ENCODE measurements around the gene SNRPA1. TPM values are rescaled to one million over a fixed set of nuclear protein-coding genes. Genes with fewer than 3 reads are reported as not detected.

SNRPA1 gene
- total RNA-seq, 1 donor from 2014 or later = 15.0 TPM

GRCh38 chr15:101242160-101242998 lies 52.7 kb downstream of the SNRPA1 start:
- DNase-seq = no peak

DNA sequence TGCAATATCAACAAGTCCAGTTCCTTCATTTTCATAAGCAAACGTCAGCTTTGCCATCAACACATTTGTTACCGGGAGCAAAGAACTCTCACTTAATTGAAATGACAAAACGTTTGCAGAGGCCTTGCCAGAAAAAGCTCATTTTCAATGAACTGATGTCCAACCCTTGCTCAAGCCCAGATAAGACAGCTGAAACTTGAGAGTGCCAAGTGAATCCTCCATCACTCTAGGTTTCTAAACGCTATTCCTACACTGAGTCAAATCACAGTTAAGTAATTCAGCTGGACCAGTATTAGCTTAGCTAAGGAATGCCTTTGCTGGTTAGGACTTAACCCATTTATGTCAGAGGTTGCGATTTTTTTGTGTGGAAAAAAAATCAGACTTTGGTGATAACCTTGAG lies 54.7 kb downstream of the SNRPA1 start:
- no peak for DNase-seq

DNA sequence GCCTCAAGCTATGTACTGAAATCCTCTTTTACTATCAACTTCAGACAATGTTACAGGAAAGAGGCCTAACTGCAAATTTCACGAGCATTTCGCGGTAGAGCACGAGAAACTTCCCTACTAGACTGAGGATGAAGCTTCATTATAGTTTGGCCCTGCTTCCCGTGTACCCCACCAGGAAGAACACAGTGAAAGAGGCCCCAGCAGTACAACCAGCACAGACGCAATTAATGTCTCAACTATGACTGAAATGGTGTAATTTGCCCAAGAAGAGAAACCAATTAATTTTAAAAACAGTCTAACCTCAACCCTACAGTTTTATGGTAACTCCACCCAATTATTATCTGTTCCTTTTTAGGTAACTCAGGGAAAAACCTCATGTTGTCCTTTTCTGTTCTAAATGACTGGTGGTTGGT lies 55.3 kb downstream of the SNRPA1 start:
- no peak for DNase-seq

GRCh38 chr15:101237251-101237650 lies 57.8 kb downstream of the SNRPA1 start:
- no peak for DNase-seq

- DNase-seq = no peak
These were observed 61.3 kb downstream of the SNRPA1 start for GRCh38 chr15:101233651-101234280.

GRCh38 chr15:101232677-101233076 lies 62.4 kb downstream of the SNRPA1 start:
- DNase-seq = no peak

Other genes starting within 250 kb of the SNRPA1 start
- 23.9 TPM for gene CHSY1, start 43.2 kb downstream of the SNRPA1 start, total RNA-seq
- 40.1 TPM for gene SELENOS, start 17.8 kb downstream of the SNRPA1 start, total RNA-seq
- gene PCSK6, start 194.5 kb upstream of the SNRPA1 start, total RNA-seq = 15.4 TPM

All from occipital lobe (tissue), 2 donors.